BE2C (cell line): ENCODE measurements around the gene PTPN13.

Source experiments
- DNase-seq: peaks from one replicate; pipeline ENCODE4 v3.0.0-alpha.2; 2020
- H3K27me3 ChIP-seq: fragments of 250-450 bp; sonication (Bioruptor Pico); 2 replicates; pipeline ENCODE4 v1.5.1; 2020; ENCODE audit warnings: mild to moderate bottlenecking
- H3K36me3 ChIP-seq: fragments of 250-450 bp; sonication (Bioruptor Pico); 2 replicates; pipeline ENCODE4 v1.5.1; 2020; ENCODE audit warnings: mild to moderate bottlenecking
- H3K4me1 ChIP-seq: fragments of 250-450 bp; sonication (Bioruptor Pico); 2 replicates; pipeline ENCODE4 v1.5.1; 2020
- H3K4me3 ChIP-seq: 2 replicates; pipeline ENCODE4 v1.5.1; 2011; ENCODE audit warnings: low read depth, low read length
- H3K9me3 ChIP-seq: fragments of 250-450 bp; sonication (Bioruptor Pico); 2 replicates; pipeline ENCODE4 v1.5.1; 2020
- CTCF ChIP-seq: IDR thresholded peaks from 2 replicates; pipeline ENCODE4 v1.5.1; 2012; ENCODE audit warnings: mild to moderate bottlenecking, low read depth, low read length

PTPN13 gene

GRCh38 chr4:86791126-86791525 lies 197.0 kb downstream of the PTPN13 start:
- TF ChIP-seq CTCF = peak; percentile 21; the same call in 1 of the 2 replicates
- H3K4me1 ChIP-seq = no peaks in the 10 kb centered on the region
- no peaks in the 10 kb centered on the region for H3K9me3 ChIP-seq
- no peak overlapping the region for H3K4me3 ChIP-seq
- peaks cover 5% of the 10 kb centered on the region; the same call in 1 of the 2 replicates for H3K36me3 ChIP-seq
- no peaks in the 10 kb centered on the region for H3K27me3 ChIP-seq
- DNase-seq = peak; percentile 29

- TF ChIP-seq CTCF = no peak
- Histone ChIP-seq H3K4me3 (no peak overlapping the region), H3K9me3 (no peaks in the 10 kb centered on the region), H3K27me3 (no peaks in the 10 kb centered on the region), H3K4me1 (no peaks in the 10 kb centered on the region), H3K36me3 (peaks cover 21% of the 10 kb centered on the region)
- DNase-seq = no peak
These were observed 215.7 kb downstream of the PTPN13 start for GRCh38 chr4:86809809-86810208.

GRCh38 chr4:86810847-86811246 lies 216.7 kb downstream of the PTPN13 start:
- no peak for DNase-seq
- Histone ChIP-seq H3K4me3 (no peak overlapping the region), H3K4me1 (no peaks in the 10 kb centered on the region), H3K27me3 (no peaks in the 10 kb centered on the region), H3K36me3 (peaks cover 27% of the 10 kb centered on the region), H3K9me3 (no peaks in the 10 kb centered on the region)
- TF ChIP-seq CTCF = no peak

- Histone ChIP-seq H3K4me1 (no peaks in the 10 kb centered on the region), H3K4me3 (no peak overlapping the region), H3K36me3 (peaks cover 17% of the 10 kb centered on the region), H3K27me3 (no peaks in the 10 kb centered on the region), H3K9me3 (no peaks in the 10 kb centered on the region)
- no peak for DNase-seq
- TF ChIP-seq CTCF = no peak
These were observed 221.5 kb downstream of the PTPN13 start for GRCh38 chr4:86815653-86816052.

- TF ChIP-seq CTCF = no peak
These were observed 222.6 kb downstream of the PTPN13 start for GRCh38 chr4:86816501-86817273.

GRCh38 chr4:86818211-86818610 lies 224.1 kb downstream of the PTPN13 start:
- H3K36me3 ChIP-seq = peaks cover 9% of the 10 kb centered on the region
- H3K4me1 ChIP-seq = no peaks in the 10 kb centered on the region
- DNase-seq = no peak
- H3K9me3 ChIP-seq = no peaks in the 10 kb centered on the region
- TF ChIP-seq CTCF = no peak
- no peak overlapping the region for H3K4me3 ChIP-seq
- H3K27me3 ChIP-seq = no peaks in the 10 kb centered on the region

More at GRCh38 chr4:86816501-86817273, 222.6 kb downstream of the PTPN13 start:
- no peak overlapping the region for H3K4me3 ChIP-seq
- H3K36me3 ChIP-seq = peaks cover 14% of the 10 kb centered on the region
- H3K4me1 ChIP-seq = no peaks in the 10 kb centered on the region
- no peak for DNase-seq
- H3K27me3 ChIP-seq = no peaks in the 10 kb centered on the region
- H3K9me3 ChIP-seq = no peaks in the 10 kb centered on the region
